Endothelial cell of umbilical vein (primary cell): Measurements from ENCODE around the gene EP400. TPM values are rescaled to one million over a fixed set of nuclear protein-coding genes. Genes with fewer than 3 reads are reported as not detected.

Source experiments
- BruUV-seq: library from RNA; stranded (reverse); fragments of 400-500 nt; replicated peaks from 2 replicates; lab custom pipeline; 2021; lab: Mats Ljungman, UMichigan
- CTCF ChIA-PET: fragments of 300-600, 350-600 bp; sonication (Branson Sonifier 250); formaldehyde crosslinking; loops from one replicate; lab custom pipeline; 2021; ENCODE audit warnings: antibody characterized with exemption, inconsistent platforms; lab: Charles Lee
- POLR2A ChIA-PET: fragments of 300-600, 350-600 bp; sonication (Branson Sonifier 250); formaldehyde crosslinking; loops from one replicate; lab custom pipeline; 2021; ENCODE audit warnings: antibody characterized with exemption, inconsistent platforms; lab: Charles Lee
- DNase-seq: peaks from one replicate; pipeline ENCODE4 v3.0.0-alpha.2; 2011; ENCODE audit warnings: low read depth, low spot score
- FAIRE-seq: peaks from 2 replicates; lab custom pipeline; 2011; peaks lifted over from hg19 to GRCh38; lab: Jason Lieb, UNC
- H2AFZ ChIP-seq: 2 replicates; pipeline ENCODE4 v1.6.0; 2012; ENCODE audit warnings: low read depth, low read length, control low read depth, inconsistent platforms
- H3K27ac ChIP-seq: 2 replicates; pipeline ENCODE4 v1.5.1; 2011; ENCODE audit warnings: low read depth, mild to moderate bottlenecking, control low read depth, low read length, moderate library complexity; ENCODE audit not compliant: insufficient read depth
- H3K27me3 ChIP-seq, 2 experiments: 2 replicates each; pipeline versions ENCODE4 v1.6.0 to v1.6.1; 2011; ENCODE audit warnings: low read length in 2 of 2, mixed read lengths in 1 of 2; ENCODE audit not compliant: control insufficient read depth in 2 of 2, insufficient read depth in 2 of 2
- H3K36me3 ChIP-seq, 2 experiments: 2 replicates in 1 of 2; 3 replicates in 1 of 2; pipeline ENCODE4 v1.5.1; 2011; ENCODE audit warnings: low read length in 2 of 2, mild to moderate bottlenecking in 1 of 2, moderate library complexity in 1 of 2; ENCODE audit not compliant: control insufficient read depth in 2 of 2, insufficient read depth in 2 of 2; ENCODE audit errors: extremely low read depth in 1 of 2
- H3K4me1 ChIP-seq: 3 replicates; pipeline ENCODE4 v1.5.1; 2011; ENCODE audit warnings: mild to moderate bottlenecking, low read length; ENCODE audit not compliant: control insufficient read depth, insufficient read depth; ENCODE audit errors: extremely low read depth
- H3K4me2 ChIP-seq: 2 replicates; pipeline ENCODE4 v1.6.1; 2011; ENCODE audit warnings: low read length, control low read depth, mixed read lengths; ENCODE audit not compliant: insufficient read depth
- H3K4me3 ChIP-seq, 3 experiments: fragments of 200-600 bp in 1 of 3; sonication (generic), shearing (Covaris generic) in 1 of 3; replicated peaks in 1 of 3; 2 replicates each; pipeline ENCODE4 v1.5.1; 2011 to 2016; ENCODE audit warnings: control low read depth in 3 of 3, low read length in 3 of 3, mild to moderate bottlenecking in 2 of 3, inconsistent platforms in 1 of 3, low read depth in 1 of 3, moderate library complexity in 1 of 3; ENCODE audit not compliant: insufficient read depth in 1 of 3
- H3K79me2 ChIP-seq: 2 replicates; pipeline ENCODE4 v1.6.0; 2012; ENCODE audit warnings: low read length, inconsistent platforms; ENCODE audit not compliant: control insufficient read depth, insufficient read depth
- H3K9ac ChIP-seq: replicated peaks from 2 replicates; pipeline ENCODE3; 2011; ENCODE audit warnings: low read length, control low read depth; ENCODE audit not compliant: insufficient read depth; ENCODE audit errors: extremely low read depth
- H3K9me1 ChIP-seq: replicated peaks from 3 replicates; pipeline ENCODE4 v1.6.0; 2011; ENCODE audit warnings: mild to moderate bottlenecking, low read length; ENCODE audit not compliant: control insufficient read depth, insufficient read depth; ENCODE audit errors: extremely low read depth
- H3K9me3 ChIP-seq: replicated peaks from 2 replicates; pipeline ENCODE4 v1.5.1; 2012; ENCODE audit warnings: low read length, inconsistent platforms; ENCODE audit not compliant: control insufficient read depth, insufficient read depth
- H4K20me1 ChIP-seq: replicated peaks from 2 replicates; pipeline ENCODE3; 2011; ENCODE audit warnings: mild to moderate bottlenecking, low read length; ENCODE audit not compliant: control insufficient read depth, insufficient read depth; ENCODE audit errors: extremely low read depth
- EZH2 ChIP-seq: IDR thresholded peaks from 2 replicates; pipeline ENCODE4 v1.6.1; 2012; ENCODE audit warnings: borderline replicate concordance, low read depth, mild to moderate bottlenecking, moderate library complexity, low read length, inconsistent platforms; ENCODE audit not compliant: severe bottlenecking
- FOS ChIP-seq: IDR thresholded peaks from 2 replicates; pipeline ENCODE4 v1.6.1; 2011; ENCODE audit warnings: mild to moderate bottlenecking, low read length, moderate library complexity, borderline replicate concordance; ENCODE audit not compliant: insufficient read depth
- GATA2 ChIP-seq: IDR thresholded peaks from 2 replicates; pipeline ENCODE4 v1.7.0; 2011; ENCODE audit warnings: low read depth, mild to moderate bottlenecking, moderate library complexity, mixed read lengths, low read length; ENCODE audit not compliant: insufficient read length, insufficient read depth
- JUN ChIP-seq: IDR thresholded peaks from 2 replicates; pipeline ENCODE4 v1.6.1; 2011; ENCODE audit warnings: borderline replicate concordance, low read depth; ENCODE audit not compliant: insufficient read length, insufficient read depth
- MYC ChIP-seq: IDR thresholded peaks from one replicate; pipeline ENCODE4 v1.6.1; 2011; ENCODE audit warnings: mild to moderate bottlenecking, low read depth, low read length
- POLR2A ChIP-seq: IDR thresholded peaks from 2 replicates; pipeline ENCODE4 v1.6.1; 2012; ENCODE audit warnings: low read depth, mild to moderate bottlenecking, control low read depth, low read length
- POLR2AphosphoS5 ChIP-seq: IDR thresholded peaks from 2 replicates; pipeline ENCODE4 v1.6.1; 2012; ENCODE audit warnings: low read depth, mild to moderate bottlenecking, control low read depth, low read length, moderate library complexity; ENCODE audit not compliant: insufficient read depth
- dilution Hi-C: fragments of 300-500 bp; cut with MboI; formaldehyde crosslinking; loops from one replicate; pipeline ENCODE4 v1.15.0; 2019; ENCODE audit warnings: low sequenced_read_pairs; ENCODE audit not compliant: extremely low pct_ligation_motif_present
- intact Hi-C: fragments of 100-400 bp; cut with micrococcal nuclease; formaldehyde crosslinking; loops from one replicate; pipeline ENCODE4 v1.10.0; 2022
- polyA plus RNA-seq, 4 experiments: library from polyadenylated mRNA; depleted of rRNA in 3 of 4; stranded (reverse) in 3 of 4; unstranded in 1 of 4; fragments of >200 nt; gene quantifications; 2 replicates each; pipeline versions ENCODE4 v1.2.1 to v1.2.3, GENCODE V29; 2011 to 2012; ENCODE audit warnings: missing spikeins in 1 of 4
- total RNA-seq: library from RNA; stranded (reverse); gene quantifications from 2 replicates; pipeline ENCODE4 v1.2.3, GENCODE V29; 2021
- TF ChIP-seq, protein P1 (sequence below): IDR thresholded peaks from 2 replicates; pipeline ENCODE4 v1.6.1; 2011; ENCODE audit not compliant: insufficient read depth, insufficient read length
- TF ChIP-seq, protein P2 (sequence below), 2 donors: IDR thresholded peaks; 1 replicate in 1 of 2; 2 replicates in 1 of 2; pipeline ENCODE4 v1.5.1; 2011; ENCODE audit warnings: low read length in 2 of 2, mild to moderate bottlenecking in 2 of 2, moderate library complexity in 2 of 2, control low read depth in 1 of 2, inconsistent platforms in 1 of 2, low read depth in 1 of 2; ENCODE audit not compliant: insufficient read depth in 1 of 2; ENCODE audit errors: extremely low read depth in 1 of 2

The EP400 gene
- total and polyA plus RNA-seq, 2 donors (not counting 3 experiments of a cell fraction or from before 2014, with no cell fraction given), result 9.0 to 57.7 TPM

DNA sequence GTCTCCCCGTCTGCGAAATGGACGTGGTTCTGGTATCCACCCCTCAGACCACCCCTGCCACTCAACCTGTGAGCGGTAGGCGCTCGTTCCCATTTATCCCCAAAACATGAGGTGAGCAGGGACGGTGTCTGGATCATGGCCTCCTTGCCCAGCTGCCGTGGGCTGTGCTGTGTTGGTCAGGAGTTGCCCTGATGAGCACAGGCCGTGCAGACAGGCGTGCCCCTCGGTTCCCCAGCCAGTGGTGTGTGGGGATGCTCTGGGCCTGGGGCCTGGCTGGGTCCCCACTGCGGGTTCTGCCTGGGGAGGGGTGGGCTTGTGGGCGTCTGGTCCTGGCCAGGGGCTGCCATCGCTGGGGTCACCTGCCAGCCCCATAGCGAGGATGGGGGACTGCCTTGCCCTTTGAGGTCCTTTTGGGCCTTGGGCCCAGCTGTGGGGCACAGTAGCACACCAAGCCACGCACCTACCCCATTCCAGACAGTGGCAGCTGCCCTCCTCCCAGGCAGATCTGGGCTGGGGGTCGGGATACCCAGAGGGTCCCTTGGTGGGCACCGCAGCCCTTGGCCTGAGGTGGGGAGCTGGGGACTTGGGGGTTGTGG lies 31.9 kb upstream of the EP400 start:
- Histone ChIP-seq H3K4me2 (no peak overlapping the region), H4K20me1 (no peaks in the 10 kb centered on the region), H3K36me3 (peaks cover 5 to 47% of the 10 kb centered on the region in 2 experiments), H3K4me1 (peaks cover 3% of the 10 kb centered on the region), H3K27ac (no peak overlapping the region), H3K9ac (no peak overlapping the region), H3K4me3 (no peak overlapping the region), H3K9me1 (no peaks in the 10 kb centered on the region), H2AFZ (no peak overlapping the region), H3K27me3 (no peaks in the 10 kb centered on the region), H3K9me3 (no peaks in the 10 kb centered on the region), H3K79me2 (no peaks in the 10 kb centered on the region)
- CTCF ChIA-PET, result no interaction called here
- dilution Hi-C loops (no loop called here), intact Hi-C loops (no loop called here)
- no peak for FAIRE-seq
- DNase-seq, result no peak
- POLR2A ChIA-PET, result no interaction called here
- no TSS peak for BruUV-seq
- TF ChIP-seq JUN (no peak), MYC (no peak), GATA2 (no peak), EZH2 (no peak), FOS (no peak), POLR2A (no peak), POLR2AphosphoS5 (no peak)
- TF ChIP-seq, protein P1, sequence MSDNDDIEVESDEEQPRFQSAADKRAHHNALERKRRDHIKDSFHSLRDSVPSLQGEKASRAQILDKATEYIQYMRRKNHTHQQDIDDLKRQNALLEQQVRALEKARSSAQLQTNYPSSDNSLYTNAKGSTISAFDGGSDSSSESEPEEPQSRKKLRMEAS, result no peak
- TF ChIP-seq, protein P2, sequence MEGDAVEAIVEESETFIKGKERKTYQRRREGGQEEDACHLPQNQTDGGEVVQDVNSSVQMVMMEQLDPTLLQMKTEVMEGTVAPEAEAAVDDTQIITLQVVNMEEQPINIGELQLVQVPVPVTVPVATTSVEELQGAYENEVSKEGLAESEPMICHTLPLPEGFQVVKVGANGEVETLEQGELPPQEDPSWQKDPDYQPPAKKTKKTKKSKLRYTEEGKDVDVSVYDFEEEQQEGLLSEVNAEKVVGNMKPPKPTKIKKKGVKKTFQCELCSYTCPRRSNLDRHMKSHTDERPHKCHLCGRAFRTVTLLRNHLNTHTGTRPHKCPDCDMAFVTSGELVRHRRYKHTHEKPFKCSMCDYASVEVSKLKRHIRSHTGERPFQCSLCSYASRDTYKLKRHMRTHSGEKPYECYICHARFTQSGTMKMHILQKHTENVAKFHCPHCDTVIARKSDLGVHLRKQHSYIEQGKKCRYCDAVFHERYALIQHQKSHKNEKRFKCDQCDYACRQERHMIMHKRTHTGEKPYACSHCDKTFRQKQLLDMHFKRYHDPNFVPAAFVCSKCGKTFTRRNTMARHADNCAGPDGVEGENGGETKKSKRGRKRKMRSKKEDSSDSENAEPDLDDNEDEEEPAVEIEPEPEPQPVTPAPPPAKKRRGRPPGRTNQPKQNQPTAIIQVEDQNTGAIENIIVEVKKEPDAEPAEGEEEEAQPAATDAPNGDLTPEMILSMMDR (IDR thresholded peaks at IDR 0.05; ENCODE audit: extremely low read depth in 1 of 2, insufficient read depth in 1 of 2, low read depth in 1 of 2, low read length in 2 of 2), result no peak
